Ovary (tissue), 9 donors: ENCODE results near the gene MGAT5. TPM values are rescaled to one million over a fixed set of nuclear protein-coding genes. Genes with fewer than 3 reads are reported as not detected.

Experiments
- DNase-seq, 5 donors: peaks; one replicate each; pipeline ENCODE4 v3.0.0-alpha.2; 2019 to 2020
- H3K27ac ChIP-seq, 2 donors: fragments of 200-600 bp; one replicate each; pipeline versions ENCODE4 v1.5.1 to v1.8.0; 2019 to 2022
- H3K27me3 ChIP-seq: fragments of 200-600 bp; one replicate; pipeline ENCODE4 v1.8.0; 2022
- H3K36me3 ChIP-seq: fragments of 200-600 bp; sonication (generic); one replicate; pipeline ENCODE4 v1.5.1; 2019
- H3K4me1 ChIP-seq: one replicate; pipeline ENCODE4 v1.8.1; 2013; ENCODE audit warnings: mild to moderate bottlenecking, moderate library complexity; ENCODE audit not compliant: insufficient read depth
- H3K4me3 ChIP-seq: fragments of 200-600 bp; sonication (generic); one replicate; pipeline ENCODE4 v1.5.1; 2017
- H3K9me3 ChIP-seq, 2 donors: fragments of 200-600 bp in 1 of 2; sonication (generic) in 1 of 2; one replicate each; pipeline versions ENCODE4 v1.5.1 to v1.8.1; 2013 to 2019; ENCODE audit warnings: mild to moderate bottlenecking in 1 of 2, moderate library complexity in 1 of 2
- CTCF ChIP-seq, 3 donors: fragments of 450-650 bp in 2 of 3; fragments of 200-600 bp in 1 of 3; IDR thresholded peaks; one replicate each; pipeline versions ENCODE4 v1.5.1 to v1.8.0; 2016 to 2022; ENCODE audit warnings: antibody characterized with exemption in 3 of 3, mild to moderate bottlenecking in 1 of 3
- EP300 ChIP-seq: sonication (generic); formaldehyde crosslinking; IDR thresholded peaks from one replicate; pipeline ENCODE4 v1.6.1; 2017; ENCODE audit warnings: antibody characterized with exemption
- POLR2A ChIP-seq: fragments of 450-650 bp; IDR thresholded peaks from one replicate; pipeline ENCODE4 v1.6.1; 2017; ENCODE audit warnings: antibody characterized with exemption, mild to moderate bottlenecking, moderate library complexity
- WGBS, 3 donors: extraction: QIAGEN DNeasy Blood & Tissue Kit in 1 of 3; methylation state at CpG; one replicate each; pipeline versions ENCODE4 v1.1.5 to v1.1.7; 2013 to 2017; 5-methylcytosine and 5-hydroxymethylcytosine counted together
- intact Hi-C, 4 donors: fragments of 100-400 bp; cut with DNase I; formaldehyde crosslinking; loops; one replicate each; pipeline versions ENCODE4 v1.11.0 to v1.15.1; 2022 to 2023
- polyA plus RNA-seq, 2 donors: library from polyadenylated mRNA; stranded (reverse); fragments of 200-250 nt in 1 of 2; fragments of 350-450 nt in 1 of 2; fragmentation: Illumina TruSeq in 1 of 2; extraction: RNeasy Lipid Tissue Mini Kit (QIAGEN cat#74804) in 1 of 2; gene quantifications; one replicate each; pipeline ENCODE4 v1.2.3, GENCODE V29; 2013 to 2014
- total RNA-seq, 7 donors: library from RNA; depleted of rRNA in 2 of 7; stranded (reverse); fragments of >200 nt in 2 of 7; fragmentation: NEBNext Ultra II Directional in 3 of 7; extraction: Animal tissue kit (Norgen Biotek cat#: 25700) in 3 of 7; gene quantifications; one replicate each; pipeline versions ENCODE4 v1.1.0 to v1.2.4, GENCODE V29; 2016 to 2023
- donor health status: DM: no; HTN: no; CAD: no; lungs with moderate emphysema.
- donor health status: DM: no; HTN: no; CAD: no.
- donor health status: Bipolar disorder and iron deficiency.
- donor health status: DM: yes; HTN: yes; CAD: no.
- donor health status: DM: no; HTN: no; CAD: no.
- donor health status: DM: yes; HTN: yes; CAD: no.

Gene MGAT5
- total and polyA plus RNA-seq, 9 donors = 11.3 to 61.2 (median 32.4) TPM

- Histone ChIP-seq H3K4me3 (no peak overlapping the region), H3K4me1 (peaks cover 16% of the 10 kb centered on the region), H3K27ac (no peak overlapping the region), H3K36me3 (no peaks in the 10 kb centered on the region), H3K9me3 (no peaks in the 10 kb centered on the region), H3K27me3 (no peaks in the 10 kb centered on the region)
- WGBS, 3 donors = 80 to 90% (median 89%) methylated on average over 7 of the region's 7 CpGs
- intact Hi-C loops = loop anchor here in 1 of 4 donors (5.0 kb wide), 1 partner anchor 255 kb away; no protein-coding TSS in a partner anchor
- no peak for TF ChIP-seq POLR2A
- DNase-seq = no peak
Measured at GRCh38 chr2:134377730-134378129, 123.9 kb downstream of the MGAT5 start.

- Histone ChIP-seq H3K27me3 (no peaks in the 10 kb centered on the region), H3K4me1 (peaks cover 9% of the 10 kb centered on the region), H3K36me3 (no peaks in the 10 kb centered on the region), H3K9me3 (no peaks in the 10 kb centered on the region), H3K4me3 (no peak overlapping the region), H3K27ac (no peak overlapping the region)
- DNase-seq = peak in 4 of 5 donors; percentile 36 to 72 (median 59)
- no peak for TF ChIP-seq POLR2A
- no peak for TF ChIP-seq EP300
- TF ChIP-seq CTCF (IDR thresholded peaks at IDR 0.05) = no peak
- intact Hi-C loops = loop anchor here in 1 of 4 donors (5.0 kb wide), 1 partner anchor 257 kb away; no protein-coding TSS in a partner anchor
- WGBS, 3 donors = 36 to 43% (median 37%) methylated on average over 6 of the region's 6 CpGs
Measured at GRCh38 chr2:134379293-134379692, 125.4 kb downstream of the MGAT5 start.

- DNase-seq = no peak
- H3K4me1 ChIP-seq = peaks cover 9% of the 10 kb centered on the region
- H3K27ac ChIP-seq = no peak overlapping the region
- 65 to 76% (median 71%) methylated on average over 3 of the region's 3 CpGs for WGBS, 3 donors
- H3K4me3 ChIP-seq = no peak overlapping the region
- H3K27me3 ChIP-seq = no peaks in the 10 kb centered on the region
- intact Hi-C loops = loop anchor here in 1 of 4 donors (5.0 kb wide), 1 partner anchor 257 kb away; no protein-coding TSS in a partner anchor
- H3K9me3 ChIP-seq = no peaks in the 10 kb centered on the region
- TF ChIP-seq CTCF (IDR thresholded peaks at IDR 0.05) = no peak
- no peaks in the 10 kb centered on the region for H3K36me3 ChIP-seq
Measured at GRCh38 chr2:134379722-134380121, 125.8 kb downstream of the MGAT5 start.

DNA sequence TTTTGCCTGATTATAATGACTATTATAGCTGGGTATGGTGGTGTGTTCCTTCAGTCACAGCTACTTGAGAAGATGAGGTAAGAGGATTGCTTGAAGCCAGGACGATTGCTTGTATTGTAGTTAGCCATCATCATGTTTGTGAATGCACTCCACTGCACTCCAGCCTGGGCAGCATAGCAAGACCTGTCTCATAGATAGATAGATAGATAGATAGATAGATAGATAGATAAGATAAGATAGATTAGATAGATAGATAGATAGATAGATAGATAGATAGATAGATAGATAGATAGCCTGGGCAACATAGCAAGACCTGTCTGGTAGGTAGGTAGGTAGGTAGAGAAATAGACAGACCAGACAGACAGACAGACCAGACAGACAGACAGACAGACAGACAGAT, 127.3 kb downstream of the MGAT5 start:
- intact Hi-C loops = no loop called here
- no peak for TF ChIP-seq CTCF (IDR thresholded peaks at IDR 0.05)
- no peak for TF ChIP-seq POLR2A
- no peak for TF ChIP-seq EP300
- H3K36me3 ChIP-seq = no peaks in the 10 kb centered on the region
- H3K4me1 ChIP-seq = peaks cover 6% of the 10 kb centered on the region
- H3K27ac ChIP-seq = no peak overlapping the region
- H3K9me3 ChIP-seq = no peaks in the 10 kb centered on the region
- no peak overlapping the region for H3K4me3 ChIP-seq
- H3K27me3 ChIP-seq = no peaks in the 10 kb centered on the region
- no peak for DNase-seq
- 80 to 97% (median 95%) methylated on average over 1 of the region's 1 CpG for WGBS, 3 donors

- DNase-seq = no peak
- TF ChIP-seq CTCF (IDR thresholded peaks at IDR 0.05) (no peak), POLR2A (no peak), EP300 (no peak)
- intact Hi-C loops = no loop called here
- Histone ChIP-seq H3K27me3 (no peaks in the 10 kb centered on the region), H3K4me3 (no peak overlapping the region), H3K36me3 (no peaks in the 10 kb centered on the region), H3K9me3 (no peaks in the 10 kb centered on the region), H3K27ac (no peak overlapping the region), H3K4me1 (peaks cover 3% of the 10 kb centered on the region)
- WGBS, 3 donors = 95 to 96% (median 96%) methylated on average over 4 of the region's 4 CpGs
Measured at GRCh38 chr2:134384131-134384530, 130.3 kb downstream of the MGAT5 start.
